ENCODE results near the gene SCP2.

DNA sequence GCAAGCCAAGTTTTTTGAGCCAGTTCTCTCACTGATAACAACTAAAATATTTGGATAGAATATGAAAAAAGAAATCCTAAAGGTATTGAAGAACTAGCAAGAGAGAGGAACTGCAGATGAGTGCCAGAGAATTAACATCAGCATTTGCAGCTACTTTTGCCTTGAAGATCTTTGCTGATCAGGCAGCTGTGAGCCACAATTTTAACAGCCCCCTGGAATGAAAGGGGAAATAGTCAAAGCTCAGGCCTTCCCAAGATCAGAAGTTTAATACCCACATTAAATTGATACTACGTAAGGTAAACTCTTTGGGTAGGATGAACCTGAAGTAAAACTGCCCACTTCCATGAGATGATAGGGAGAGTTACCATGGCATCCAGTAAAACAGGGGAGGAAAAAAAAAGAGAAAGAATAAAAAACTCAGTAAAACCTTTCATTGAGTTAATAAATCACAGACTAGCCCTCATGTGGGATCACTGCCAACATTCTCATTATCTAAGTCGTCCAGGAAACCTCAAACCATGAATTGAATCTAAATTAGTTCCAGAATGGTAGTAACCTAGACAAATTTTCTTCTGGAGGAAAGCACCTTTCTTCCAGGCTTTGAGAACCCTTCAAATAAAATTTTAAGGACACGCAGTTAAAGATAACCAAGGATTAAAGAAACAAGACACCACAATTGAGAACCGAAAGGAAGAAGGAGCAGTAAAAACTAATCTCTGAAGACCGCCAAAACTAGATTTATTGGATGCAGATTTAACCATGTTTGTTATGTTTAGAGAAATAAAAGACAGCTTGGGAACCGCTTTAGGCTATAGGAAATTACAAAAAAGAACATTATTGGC, 28.3 kb downstream of the SCP2 start:
- TF ChIP-seq, protein P1, sequence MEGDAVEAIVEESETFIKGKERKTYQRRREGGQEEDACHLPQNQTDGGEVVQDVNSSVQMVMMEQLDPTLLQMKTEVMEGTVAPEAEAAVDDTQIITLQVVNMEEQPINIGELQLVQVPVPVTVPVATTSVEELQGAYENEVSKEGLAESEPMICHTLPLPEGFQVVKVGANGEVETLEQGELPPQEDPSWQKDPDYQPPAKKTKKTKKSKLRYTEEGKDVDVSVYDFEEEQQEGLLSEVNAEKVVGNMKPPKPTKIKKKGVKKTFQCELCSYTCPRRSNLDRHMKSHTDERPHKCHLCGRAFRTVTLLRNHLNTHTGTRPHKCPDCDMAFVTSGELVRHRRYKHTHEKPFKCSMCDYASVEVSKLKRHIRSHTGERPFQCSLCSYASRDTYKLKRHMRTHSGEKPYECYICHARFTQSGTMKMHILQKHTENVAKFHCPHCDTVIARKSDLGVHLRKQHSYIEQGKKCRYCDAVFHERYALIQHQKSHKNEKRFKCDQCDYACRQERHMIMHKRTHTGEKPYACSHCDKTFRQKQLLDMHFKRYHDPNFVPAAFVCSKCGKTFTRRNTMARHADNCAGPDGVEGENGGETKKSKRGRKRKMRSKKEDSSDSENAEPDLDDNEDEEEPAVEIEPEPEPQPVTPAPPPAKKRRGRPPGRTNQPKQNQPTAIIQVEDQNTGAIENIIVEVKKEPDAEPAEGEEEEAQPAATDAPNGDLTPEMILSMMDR (IDR thresholded peaks at IDR 0.05): no peak
- TF ChIP-seq POLR2AphosphoS5 (IDR thresholded peaks at IDR 0.05): no peak
